ENCODE results near the gene ZNF496.

DNA sequence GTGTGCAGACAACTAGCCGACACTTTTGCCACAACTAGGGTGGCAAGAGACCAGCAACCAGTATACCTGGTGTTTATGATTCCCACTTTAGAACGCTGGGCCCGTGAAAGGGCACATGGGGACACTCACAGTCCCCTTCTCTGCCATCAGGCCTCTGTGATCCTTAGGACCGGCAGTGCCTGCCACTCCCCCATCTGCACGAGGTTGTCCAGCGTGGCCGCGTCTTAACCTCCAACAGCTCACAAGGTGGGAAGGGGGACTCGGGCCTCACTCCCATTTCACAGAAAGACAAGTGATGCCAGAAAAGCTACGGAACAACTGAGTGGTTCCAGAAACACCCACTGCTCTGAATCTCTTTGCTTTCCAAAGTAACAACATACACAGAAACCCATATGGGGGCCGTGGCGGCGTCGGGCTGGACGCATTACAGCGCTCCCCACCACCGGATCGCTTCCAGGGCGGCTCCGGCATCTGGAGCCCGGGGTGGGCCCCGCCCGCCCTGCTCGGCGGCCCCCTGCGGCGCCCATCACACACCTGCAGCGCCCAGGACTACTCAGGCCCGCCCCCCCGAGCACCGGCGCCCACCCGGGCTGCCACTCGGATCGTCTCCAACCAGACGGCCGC lies 1.0 kb downstream of the ZNF496 start:
- TF ChIP-seq, protein P1, sequence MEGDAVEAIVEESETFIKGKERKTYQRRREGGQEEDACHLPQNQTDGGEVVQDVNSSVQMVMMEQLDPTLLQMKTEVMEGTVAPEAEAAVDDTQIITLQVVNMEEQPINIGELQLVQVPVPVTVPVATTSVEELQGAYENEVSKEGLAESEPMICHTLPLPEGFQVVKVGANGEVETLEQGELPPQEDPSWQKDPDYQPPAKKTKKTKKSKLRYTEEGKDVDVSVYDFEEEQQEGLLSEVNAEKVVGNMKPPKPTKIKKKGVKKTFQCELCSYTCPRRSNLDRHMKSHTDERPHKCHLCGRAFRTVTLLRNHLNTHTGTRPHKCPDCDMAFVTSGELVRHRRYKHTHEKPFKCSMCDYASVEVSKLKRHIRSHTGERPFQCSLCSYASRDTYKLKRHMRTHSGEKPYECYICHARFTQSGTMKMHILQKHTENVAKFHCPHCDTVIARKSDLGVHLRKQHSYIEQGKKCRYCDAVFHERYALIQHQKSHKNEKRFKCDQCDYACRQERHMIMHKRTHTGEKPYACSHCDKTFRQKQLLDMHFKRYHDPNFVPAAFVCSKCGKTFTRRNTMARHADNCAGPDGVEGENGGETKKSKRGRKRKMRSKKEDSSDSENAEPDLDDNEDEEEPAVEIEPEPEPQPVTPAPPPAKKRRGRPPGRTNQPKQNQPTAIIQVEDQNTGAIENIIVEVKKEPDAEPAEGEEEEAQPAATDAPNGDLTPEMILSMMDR (conservative IDR thresholded peaks at IDR 0.05; ENCODE audit: low read length): no peak
- no peak for TF ChIP-seq EZH2phosphoT487 (IDR thresholded peaks at IDR 0.05; ENCODE audit: borderline replicate concordance, low read depth, low read length)
